HG02870 (cell line): ENCODE results near the gene SCNN1A.

Source experiments
- ATAC-seq: cut with Tn5 transposase; IDR thresholded peaks from one replicate; pipeline ENCODE4 v1.9.1; 2021; ENCODE audit warnings: mild to moderate bottlenecking, moderate library complexity; ENCODE audit not compliant: unreplicated experiment

SCNN1A gene

GRCh38 chr12:6369916-6370575 is 5.3 kb downstream of the SCNN1A start:
- ATAC-seq = no peak

- no peak for ATAC-seq
Measured at GRCh38 chr12:6368906-6369525, 6.3 kb downstream of the SCNN1A start.

GRCh38 chr12:6367969-6368892 is 7.1 kb downstream of the SCNN1A start:
- ATAC-seq = no peak

- no peak for ATAC-seq
Measured at GRCh38 chr12:6367065-6367968, 8.0 kb downstream of the SCNN1A start.

GRCh38 chr12:6364044-6364374 is 11.4 kb downstream of the SCNN1A start:
- no peak for ATAC-seq

GRCh38 chr12:6363330-6364043 is 11.9 kb downstream of the SCNN1A start:
- no peak for ATAC-seq

GRCh38 chr12:6363010-6363329 is 12.4 kb downstream of the SCNN1A start:
- ATAC-seq = no peak

GRCh38 chr12:6362403-6362802 is 13.0 kb downstream of the SCNN1A start:
- no peak for ATAC-seq

- no peak for ATAC-seq
Measured at GRCh38 chr12:6361834-6362233, 13.5 kb downstream of the SCNN1A start.

- ATAC-seq = no peak
Measured at GRCh38 chr12:6360578-6361490, 14.5 kb downstream of the SCNN1A start.

- ATAC-seq = no peak
Measured at GRCh38 chr12:6360080-6360571, 15.2 kb downstream of the SCNN1A start.

GRCh38 chr12:6358881-6359280 is 16.5 kb downstream of the SCNN1A start:
- no peak for ATAC-seq

- no peak for ATAC-seq
Measured at GRCh38 chr12:6356374-6356820, 19.0 kb downstream of the SCNN1A start.

GRCh38 chr12:6355491-6356373 is 19.6 kb downstream of the SCNN1A start:
- ATAC-seq = no peak

GRCh38 chr12:6354495-6355393 is 20.6 kb downstream of the SCNN1A start:
- ATAC-seq = no peak

- ATAC-seq = no peak
Measured at GRCh38 chr12:6352193-6353173, 22.9 kb downstream of the SCNN1A start.
